K562 (cell line): ENCODE measurements around the gene OXLD1. TPM values are rescaled to one million over a fixed set of nuclear protein-coding genes. Genes with fewer than 3 reads are reported as not detected.

Source experiments
- ATAC-seq: fragments of 200-7000 bp; cut with Tn5 transposase; 3 replicates; pipeline ENCODE4 v1.9.1; 2020; ENCODE audit warnings: moderate library complexity
- BruUV-seq: library from RNA; stranded (reverse); fragments of 400-500 nt; replicated peaks from 2 replicates; lab custom pipeline; 2021; lab: Mats Ljungman, UMichigan
- CTCF ChIA-PET: fragments of 300-600 bp; formaldehyde crosslinking; extraction: SDS; loops from one replicate; lab custom pipeline; 2021; ENCODE audit warnings: low intra/inter-chr PET ratio; lab: Yijun Ruan, JAX
- POLR2A ChIA-PET: fragments of 300-600, 350-650 bp; sonication (Branson Sonifier 250); formaldehyde crosslinking; extraction: SDS; loops from one replicate; lab custom pipeline; 2021; ENCODE audit warnings: antibody characterized with exemption, inconsistent platforms; lab: Yijun Ruan, JAX
- DNase-seq, 4 experiments: peaks; one replicate each; pipeline versions ENCODE4 v3.0.0 to v3.0.0-alpha.2; 2011 to 2018; ENCODE audit warnings: low spot score in 3 of 4, mixed read lengths in 3 of 4; ENCODE audit errors: extremely low read depth in 1 of 4
- FAIRE-seq: peaks from 2 replicates; lab custom pipeline; 2011; peaks lifted over from hg19 to GRCh38; lab: Jason Lieb, UNC
- H2AFZ ChIP-seq: 2 replicates; pipeline ENCODE4 v1.6.0; 2011; ENCODE audit warnings: low read depth, low read length, control low read depth, inconsistent platforms
- H3K27ac ChIP-seq: fragments of 200-600 bp; 3 replicates; pipeline ENCODE4 v1.8.0; 2011; ENCODE audit warnings: low read depth, mild to moderate bottlenecking, control low read depth, inconsistent platforms, low read length, moderate library complexity, mixed read lengths; ENCODE audit errors: extremely low read depth
- H3K27me3 ChIP-seq, 2 experiments: fragments of 300-600 bp in 1 of 2; 2 replicates in 1 of 2; 3 replicates in 1 of 2; pipeline versions ENCODE4 v1.6.0 to v1.8.0; 2011; ENCODE audit warnings: inconsistent platforms in 2 of 2, low read length in 2 of 2, mild to moderate bottlenecking in 1 of 2, mixed read lengths in 1 of 2, moderate library complexity in 1 of 2; ENCODE audit not compliant: control insufficient read depth in 2 of 2, insufficient read depth in 2 of 2
- H3K36me3 ChIP-seq: fragments of 300-600 bp; 3 replicates; pipeline ENCODE4 v1.8.0; 2011; ENCODE audit warnings: mild to moderate bottlenecking, low read length, inconsistent platforms; ENCODE audit not compliant: control insufficient read depth, insufficient read depth
- H3K4me1 ChIP-seq, 2 experiments: fragments of 200-600 bp in 1 of 2; replicated peaks in 1 of 2; 2 replicates in 1 of 2; 3 replicates in 1 of 2; pipeline versions ENCODE4 v1.5.1 to v1.8.0; 2011; ENCODE audit warnings: inconsistent platforms in 2 of 2, low read length in 2 of 2, mild to moderate bottlenecking in 1 of 2, mixed read lengths in 1 of 2, moderate library complexity in 1 of 2; ENCODE audit not compliant: control insufficient read depth in 2 of 2, insufficient read depth in 2 of 2
- H3K4me2 ChIP-seq: 2 replicates; pipeline ENCODE4 v1.6.1; 2011; ENCODE audit warnings: low read length, control low read depth, inconsistent platforms, mixed read lengths; ENCODE audit not compliant: insufficient read depth
- H3K4me3 ChIP-seq: fragments of 200-600 bp; sonication (generic), shearing (Covaris generic); 2 replicates; pipeline ENCODE4 v1.5.1; 2016; ENCODE audit warnings: control low read depth, inconsistent platforms
- H3K79me2 ChIP-seq: fragments of 200-600 bp; 3 replicates; pipeline ENCODE4 v1.8.0; 2011; ENCODE audit warnings: low read length, inconsistent platforms; ENCODE audit not compliant: control insufficient read depth, insufficient read depth
- H3K9ac ChIP-seq, 2 experiments: 2 replicates each; pipeline versions ENCODE4 v1.6.0 to v1.6.1; 2011; ENCODE audit warnings: low read depth in 2 of 2, low read length in 2 of 2, control low read depth in 1 of 2, inconsistent platforms in 1 of 2, mild to moderate bottlenecking in 1 of 2, mixed read lengths in 1 of 2; ENCODE audit not compliant: insufficient read depth in 1 of 2
- H3K9me1 ChIP-seq: one replicate; pipeline ENCODE4 v1.6.0; 2011; ENCODE audit warnings: inconsistent platforms, mild to moderate bottlenecking, low read length, moderate library complexity; ENCODE audit not compliant: control insufficient read depth, insufficient read depth
- H3K9me3 ChIP-seq: replicated peaks from 2 replicates; pipeline ENCODE4 v1.5.1; 2011; ENCODE audit warnings: low read depth, low read length, inconsistent platforms; ENCODE audit not compliant: control insufficient read depth, insufficient read depth
- H4K20me1 ChIP-seq: replicated peaks from 2 replicates; pipeline ENCODE4 v1.6.1; 2011; ENCODE audit warnings: low read length, inconsistent platforms, mixed read lengths; ENCODE audit not compliant: control insufficient read depth, insufficient read depth
- ATF3 ChIP-seq, 2 experiments: fragments of 450-650 bp in 1 of 2; sonication (generic) in 1 of 2; formaldehyde crosslinking in 1 of 2; IDR thresholded peaks in 1 of 2; conservative IDR thresholded peaks in 1 of 2; 2 replicates each; pipeline versions ENCODE4 v1.6.1 to v1.8.1; 2016 to 2023; ENCODE audit warnings: mild to moderate bottlenecking in 2 of 2, moderate library complexity in 2 of 2, inconsistent platforms in 1 of 2, missing genetic modification reagents in 1 of 2
- CHD4 ChIP-seq: fragments of 200-600 bp; sonication (generic); IDR thresholded peaks from 3 replicates; pipeline ENCODE4 v1.6.1; 2012; ENCODE audit warnings: low read depth, mild to moderate bottlenecking, mixed read lengths, low read length, inconsistent platforms; ENCODE audit not compliant: insufficient read depth, insufficient replicate concordance, poor library complexity, severe bottlenecking
- E2F1 ChIP-seq: sonication (generic); formaldehyde crosslinking; IDR thresholded peaks from 2 replicates; pipeline ENCODE4 v1.8.1; 2023; ENCODE audit warnings: mild to moderate bottlenecking, missing genetic modification reagents, moderate library complexity
- KLF1 ChIP-seq: fragments of 450-650 bp; IDR thresholded peaks from 2 replicates; pipeline ENCODE4 v1.6.1; 2016; ENCODE audit warnings: missing genetic modification characterization, missing compliant biosample characterization
- L3MBTL2 ChIP-seq: fragments of 450-650 bp; IDR thresholded peaks from 2 replicates; pipeline ENCODE4 v1.6.1; 2016; ENCODE audit warnings: mild to moderate bottlenecking, moderate library complexity
- MCM7 ChIP-seq, 2 experiments: fragments of 450-650 bp; IDR thresholded peaks; 2 replicates each; pipeline ENCODE4 v1.6.1; 2016 to 2018
- MXI1 ChIP-seq: IDR thresholded peaks from 2 replicates; pipeline ENCODE4 v1.6.1; 2011; ENCODE audit warnings: low read depth, mild to moderate bottlenecking, improper control_type of control experiment, low read length
- POLR3G ChIP-seq: IDR thresholded peaks from 2 replicates; pipeline ENCODE4 v1.6.1; 2011; ENCODE audit not compliant: insufficient read length, insufficient replicate concordance; ENCODE audit errors: extremely low read depth
- RBM25 ChIP-seq: fragments of 200-400 bp; formaldehyde crosslinking; IDR thresholded peaks from 2 replicates; pipeline ENCODE4 v1.6.1; 2018; ENCODE audit warnings: low read length, low read depth, moderate library complexity; ENCODE audit not compliant: severe bottlenecking
- SIN3B ChIP-seq: fragments of 450-650 bp; IDR thresholded peaks from 2 replicates; pipeline ENCODE4 v1.6.1; 2017; ENCODE audit warnings: low read depth, mild to moderate bottlenecking, moderate library complexity
- SOX6 ChIP-seq: fragments of 450-650 bp; IDR thresholded peaks from 2 replicates; pipeline ENCODE4 v1.6.1; 2014; ENCODE audit warnings: mild to moderate bottlenecking
- ZEB2 ChIP-seq: fragments of 450-650 bp; IDR thresholded peaks from 2 replicates; pipeline ENCODE4 v1.6.1; 2016
- ZFPM2 ChIP-seq: fragments of 250-450 bp; sonication (Bioruptor Pico); IDR thresholded peaks from 2 replicates; pipeline ENCODE4 v1.5.1; 2022; ENCODE audit warnings: mild to moderate bottlenecking
- ZNF12 ChIP-seq: sonication (generic); formaldehyde crosslinking; IDR thresholded peaks from 2 replicates; pipeline ENCODE4 v1.4.0; 2020; ENCODE audit warnings: mild to moderate bottlenecking, missing genetic modification reagents
- ZNF639 ChIP-seq, 2 experiments: fragments of 200-800 bp in 1 of 2; sonication (Bioruptor generic) in 1 of 2; sonication (generic) in 1 of 2; formaldehyde crosslinking in 1 of 2; IDR thresholded peaks in 1 of 2; conservative IDR thresholded peaks in 1 of 2; 2 replicates each; pipeline versions ENCODE4 v1.5.0 to v1.6.1; 2016 to 2020; ENCODE audit warnings: missing compliant biosample characterization in 1 of 2, missing genetic modification characterization in 1 of 2, missing genetic modification reagents in 1 of 2
- ZNF77 ChIP-seq: fragments of 250-450 bp; sonication (Bioruptor Pico); IDR thresholded peaks from 2 replicates; pipeline ENCODE4 v1.5.0; 2020
- WGBS: fragments of 100-300 bp; shearing (Covaris generic); methylation state at CpG from one replicate; pipeline ENCODE4 v1.1.6; 2016; ENCODE audit warnings: low coverage, mixed read lengths; ENCODE audit not compliant: insufficient coverage; ENCODE audit errors: missing lambda C conversion rate; 5-methylcytosine and 5-hydroxymethylcytosine counted together
- in situ Hi-C: fragments of 300-500 bp; cut with MboI; formaldehyde crosslinking; loops from 4 replicates; pipeline ENCODE4 v1.15.0; 2018; ENCODE audit warnings: inconsistent platforms, mixed read lengths
- intact Hi-C: fragments of 100-400 bp; cut with micrococcal nuclease; formaldehyde crosslinking; loops from 2 replicates; pipeline ENCODE4 v1.14.2; 2022
- polyA plus RNA-seq, 8 experiments: library from polyadenylated mRNA; depleted of rRNA in 4 of 8; stranded (reverse) in 5 of 8; unstranded in 3 of 8; fragments of >200 nt; fragmentation: Nextera tagmentation in 2 of 8; fragmentation: Illumina TruSeq in 1 of 8; extraction: Ambion mirVana in 2 of 8; extraction: Trizol in 1 of 8; gene quantifications; 2 replicates each; pipeline versions ENCODE4 v1.2.1 to v1.2.3, GENCODE V29; 2011 to 2014; ENCODE audit warnings: inconsistent platforms in 1 of 8, missing spikeins in 1 of 8
- total RNA-seq, 7 experiments: library from RNA; depleted of rRNA in 6 of 7; stranded (reverse); fragments of >200 nt in 6 of 7; fragmentation: Illumina TruSeq in 2 of 7; extraction: Trizol in 2 of 7; gene quantifications; 2 replicates each; pipeline versions ENCODE4 v1.2.1 to v1.2.3, GENCODE V29; 2011 to 2021; ENCODE audit warnings: low replicate concordance in 1 of 7
- TF ChIP-seq, protein P1 (sequence below), 2 experiments: fragments of 450-650 bp; conservative IDR thresholded peaks; 2 replicates each; pipeline ENCODE4 v1.6.1; 2017; ENCODE audit warnings: mild to moderate bottlenecking in 2 of 2, moderate library complexity in 2 of 2

Gene OXLD1
- total and polyA plus RNA-seq, 9 of the 15 experiments (the other 6 are each of a cell fraction or from before 2014, with no cell fraction given), result 4.4 to 115 (median 29.3) TPM

GRCh38 chr17:81667754-81668153, 1.3 kb upstream of the OXLD1 start:
- WGBS, result 8% methylated on average over 18 of the region's 18 CpGs
- H3K27ac ChIP-seq, result peak overlapping the region; percentile 68
- POLR2A ChIA-PET, result interaction anchor here (0.6 to 2.0 kb wide), 10 partner anchors 9 to 256 kb away, joined by 3 to 9 read pairs (median 4); partner anchors contain the start of genes ARL16 and HGS
- peak overlapping the region; percentile 85 for H3K4me2 ChIP-seq
- H3K4me1 ChIP-seq, result peaks cover 31 to 82% of the 10 kb centered on the region in 2 experiments
- no peaks in the 10 kb centered on the region for H4K20me1 ChIP-seq
- peak overlapping the region; percentile 87 for H3K4me3 ChIP-seq
- CTCF ChIA-PET, result interaction anchor here (0.7 kb wide), 1 partner anchor 12 kb away, joined by 5 read pairs; no protein-coding TSS in a partner anchor
- H3K9ac ChIP-seq, result peak overlapping the region; percentile 91 to 99
- intact Hi-C loops, result loop anchor here (5.0 kb wide), 1 partner anchor 35 kb away; the partner anchor contains the start of gene MRPL12
- no peaks in the 10 kb centered on the region for H3K9me3 ChIP-seq
- in situ Hi-C loops, result no loop called here
- H3K79me2 ChIP-seq, result peaks cover 63% of the 10 kb centered on the region
- BruUV-seq, result TSS peak; percentile 60
- peak; percentile 48 for ATAC-seq
- peak in 3 of 4 experiments; percentile 37 to 80 (median 54) for DNase-seq
- H2AFZ ChIP-seq, result 0 out of 2 replicates have a peak overlapping the region, but pooled peaks have one; percentile 49
- no peaks in the 10 kb centered on the region for H3K9me1 ChIP-seq
- H3K36me3 ChIP-seq, result peaks cover 68% of the 10 kb centered on the region
- H3K27me3 ChIP-seq, result no peaks in the 10 kb centered on the region
- FAIRE-seq, result no peak
- peak; percentile 58; the same call in 1 of the 2 replicates for TF ChIP-seq ZNF12 (CRISPR knock-in tag)
- TF ChIP-seq MXI1, result no peak
- no peak for TF ChIP-seq ZFPM2 (CRISPR knock-in tag)
- no peak for TF ChIP-seq MCM7 (IDR thresholded peaks at IDR 0.05)
- no peak for TF ChIP-seq KLF1
- no peak for TF ChIP-seq ZNF77
- no peak for TF ChIP-seq E2F1 (CRISPR knock-in tag)
- TF ChIP-seq POLR3G, result no peak
- TF ChIP-seq CHD4, result no peak
- TF ChIP-seq ZNF639 (CRISPR knock-in tag; conservative IDR thresholded peaks at IDR 0.05 in 1 of 2, IDR thresholded peaks at IDR 0.05 in 1 of 2), result no peak
- 0 out of 2 replicates have a peak, but pooled peaks have one; percentile 10 for TF ChIP-seq L3MBTL2
- TF ChIP-seq ATF3 (IDR thresholded peaks at IDR 0.05), result no peak
- no peak for TF ChIP-seq ATF3 (CRISPR knock-in tag; conservative IDR thresholded peaks at IDR 0.05)
- TF ChIP-seq, protein P1, sequence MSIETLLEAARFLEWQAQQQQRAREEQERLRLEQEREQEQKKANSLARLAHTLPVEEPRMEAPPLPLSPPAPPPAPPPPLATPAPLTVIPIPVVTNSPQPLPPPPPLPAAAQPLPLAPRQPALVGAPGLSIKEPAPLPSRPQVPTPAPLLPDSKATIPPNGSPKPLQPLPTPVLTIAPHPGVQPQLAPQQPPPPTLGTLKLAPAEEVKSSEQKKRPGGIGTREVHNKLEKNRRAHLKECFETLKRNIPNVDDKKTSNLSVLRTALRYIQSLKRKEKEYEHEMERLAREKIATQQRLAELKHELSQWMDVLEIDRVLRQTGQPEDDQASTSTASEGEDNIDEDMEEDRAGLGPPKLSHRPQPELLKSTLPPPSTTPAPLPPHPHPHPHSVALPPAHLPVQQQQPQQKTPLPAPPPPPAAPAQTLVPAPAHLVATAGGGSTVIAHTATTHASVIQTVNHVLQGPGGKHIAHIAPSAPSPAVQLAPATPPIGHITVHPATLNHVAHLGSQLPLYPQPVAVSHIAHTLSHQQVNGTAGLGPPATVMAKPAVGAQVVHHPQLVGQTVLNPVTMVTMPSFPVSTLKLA (conservative IDR thresholded peaks at IDR 0.05), result no peak
- TF ChIP-seq SIN3B, result peak; percentile 17; the same call in 1 of the 2 replicates
- 0 out of 2 replicates have a peak, but pooled peaks have one; percentile 9 for TF ChIP-seq SOX6
- TF ChIP-seq ZEB2, result no peak
- TF ChIP-seq RBM25, result no peak
